Embryonic facial prominence (tissue), 1 donor: ENCODE data around the gene AKT3.

Experiments
- DNase-seq: peaks from one replicate; pipeline ENCODE4 v3.0.0-alpha.2; 2016; ENCODE audit errors: extremely low spot score

AKT3 gene

GRCh38 chr1:243508943-243509342, 341.1 kb downstream of the AKT3 start:
- DNase-seq = no peak

- DNase-seq = no peak
These were observed 341.7 kb downstream of the AKT3 start for GRCh38 chr1:243508303-243508713.

GRCh38 chr1:243507672-243508302, 342.3 kb downstream of the AKT3 start:
- no peak for DNase-seq

GRCh38 chr1:243507001-243507671, 342.9 kb downstream of the AKT3 start:
- DNase-seq = no peak

- DNase-seq = no peak
These were observed 343.9 kb downstream of the AKT3 start for GRCh38 chr1:243505986-243506689.

- no peak for DNase-seq
These were observed 346.9 kb downstream of the AKT3 start for GRCh38 chr1:243503155-243503554.

- no peak for DNase-seq
These were observed 349.0 kb downstream of the AKT3 start for GRCh38 chr1:243501002-243501401.

- no peak for DNase-seq
These were observed 349.5 kb downstream of the AKT3 start for GRCh38 chr1:243500512-243500911.

- no peak for DNase-seq
These were observed 350.3 kb downstream of the AKT3 start for GRCh38 chr1:243499711-243500110.

GRCh38 chr1:243499248-243499647, 350.8 kb downstream of the AKT3 start:
- DNase-seq = no peak

GRCh38 chr1:243497939-243498681, 351.9 kb downstream of the AKT3 start:
- DNase-seq = no peak

GRCh38 chr1:243496806-243497205, 353.2 kb downstream of the AKT3 start:
- DNase-seq = no peak

GRCh38 chr1:243496187-243496646, 353.8 kb downstream of the AKT3 start:
- no peak for DNase-seq

- no peak for DNase-seq
These were observed 354.4 kb downstream of the AKT3 start for GRCh38 chr1:243495442-243496186.

- DNase-seq = no peak
These were observed 355.2 kb downstream of the AKT3 start for GRCh38 chr1:243494741-243495431.

- DNase-seq = no peak
These were observed 356.6 kb downstream of the AKT3 start for GRCh38 chr1:243493156-243494129.

GRCh38 chr1:243490748-243491686, 359.0 kb downstream of the AKT3 start:
- no peak for DNase-seq
